Prostate gland (tissue), 2 donors: Measurements from ENCODE around the gene PDHX. TPM values are rescaled to one million over a fixed set of nuclear protein-coding genes. Genes with fewer than 3 reads are reported as not detected.

Experiments
- DNase-seq: peaks from one replicate; pipeline ENCODE4 v3.0.0-alpha.2; 2019; ENCODE audit warnings: low spot score
- H3K27ac ChIP-seq, 2 donors: fragments of 200-600 bp; sonication (generic); 2 replicates each; pipeline ENCODE4 v1.5.1; 2017 to 2019
- H3K27me3 ChIP-seq: fragments of 200-600 bp; sonication (generic); replicated peaks from 2 replicates; pipeline ENCODE4 v1.5.1; 2019; ENCODE audit not compliant: insufficient read depth
- H3K36me3 ChIP-seq, 2 donors: fragments of 200-600 bp; sonication (generic); 1 replicate in 1 of 2; 2 replicates in 1 of 2; pipeline versions ENCODE4 v1.5.1 to v1.8.1; 2017 to 2019
- H3K4me1 ChIP-seq: fragments of 200-600 bp; sonication (generic); replicated peaks from 2 replicates; pipeline ENCODE4 v1.5.1; 2019
- H3K4me3 ChIP-seq, 2 donors: fragments of 200-600 bp; sonication (generic); 2 replicates each; pipeline ENCODE4 v1.5.1; 2017 to 2019
- H3K9me3 ChIP-seq: fragments of 200-600 bp; sonication (generic); 2 replicates; pipeline ENCODE4 v1.5.1; 2017
- POLR2A ChIP-seq: fragments of 450-650 bp; IDR thresholded peaks from one replicate; pipeline ENCODE4 v1.6.1; 2016; ENCODE audit warnings: antibody characterized with exemption, mild to moderate bottlenecking
- POLR2AphosphoS5 ChIP-seq: sonication (generic); formaldehyde crosslinking; IDR thresholded peaks from one replicate; pipeline ENCODE4 v1.6.1; 2017; ENCODE audit warnings: antibody characterized with exemption
- WGBS: methylation state at CpG from one replicate; pipeline ENCODE4 v1.1.5; 2018; 5-methylcytosine and 5-hydroxymethylcytosine counted together
- intact Hi-C: fragments of 100-400 bp; cut with DNase I; formaldehyde crosslinking; loops from one replicate; pipeline ENCODE4 v1.14.2; 2022
- total RNA-seq, 2 donors: library from RNA; depleted of rRNA; stranded (reverse); fragments of >200 nt; gene quantifications; one replicate each; pipeline ENCODE4 v1.1.0, GENCODE V29; 2016
- TF ChIP-seq, protein P1 (sequence below), 4 experiments: fragments of 200-600 bp in 2 of 4; fragments of 450-650 bp in 2 of 4; sonication (generic) in 2 of 4; IDR thresholded peaks; 1 replicate in 3 of 4; 2 replicates in 1 of 4; pipeline ENCODE4 v1.5.1; 2016 to 2019; ENCODE audit warnings: antibody characterized with exemption in 4 of 4, mild to moderate bottlenecking in 2 of 4, moderate library complexity in 2 of 4

Gene PDHX
- total RNA-seq, 2 donors from 2014 or later: 29.1 to 45.2 TPM

DNA sequence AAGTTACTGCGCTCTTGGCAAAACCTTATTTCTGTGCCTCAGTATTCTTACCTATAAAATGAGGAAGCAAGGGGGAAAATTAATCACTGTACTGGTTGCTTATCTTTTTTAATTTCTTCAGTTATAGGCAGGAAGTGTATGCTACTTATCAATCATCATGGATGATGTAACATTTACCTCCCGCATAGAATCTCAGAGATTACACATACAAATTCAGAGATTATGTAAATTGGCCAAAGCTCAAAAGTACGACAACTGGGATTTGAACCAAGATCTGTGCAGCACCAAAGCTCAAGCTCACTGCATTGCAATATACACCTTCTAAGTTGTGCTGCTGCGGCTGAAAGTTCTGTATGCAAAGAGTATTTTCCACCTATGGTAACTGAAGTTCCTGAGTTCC lies 83.0 kb downstream of the PDHX start:
- no peaks in the 10 kb centered on the region for H3K4me1 ChIP-seq
- no peak for DNase-seq
- intact Hi-C loops: loop anchor here (5.0 kb wide), 1 partner anchor 393 kb away; no protein-coding TSS in a partner anchor
- H3K27ac ChIP-seq: no peak overlapping the region
- H3K36me3 ChIP-seq: no peaks in the 10 kb centered on the region
- no peak for TF ChIP-seq POLR2A
- TF ChIP-seq POLR2AphosphoS5: no peak
- TF ChIP-seq, protein P1, sequence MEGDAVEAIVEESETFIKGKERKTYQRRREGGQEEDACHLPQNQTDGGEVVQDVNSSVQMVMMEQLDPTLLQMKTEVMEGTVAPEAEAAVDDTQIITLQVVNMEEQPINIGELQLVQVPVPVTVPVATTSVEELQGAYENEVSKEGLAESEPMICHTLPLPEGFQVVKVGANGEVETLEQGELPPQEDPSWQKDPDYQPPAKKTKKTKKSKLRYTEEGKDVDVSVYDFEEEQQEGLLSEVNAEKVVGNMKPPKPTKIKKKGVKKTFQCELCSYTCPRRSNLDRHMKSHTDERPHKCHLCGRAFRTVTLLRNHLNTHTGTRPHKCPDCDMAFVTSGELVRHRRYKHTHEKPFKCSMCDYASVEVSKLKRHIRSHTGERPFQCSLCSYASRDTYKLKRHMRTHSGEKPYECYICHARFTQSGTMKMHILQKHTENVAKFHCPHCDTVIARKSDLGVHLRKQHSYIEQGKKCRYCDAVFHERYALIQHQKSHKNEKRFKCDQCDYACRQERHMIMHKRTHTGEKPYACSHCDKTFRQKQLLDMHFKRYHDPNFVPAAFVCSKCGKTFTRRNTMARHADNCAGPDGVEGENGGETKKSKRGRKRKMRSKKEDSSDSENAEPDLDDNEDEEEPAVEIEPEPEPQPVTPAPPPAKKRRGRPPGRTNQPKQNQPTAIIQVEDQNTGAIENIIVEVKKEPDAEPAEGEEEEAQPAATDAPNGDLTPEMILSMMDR (IDR thresholded peaks at IDR 0.05): no peak
- no peaks in the 10 kb centered on the region for H3K27me3 ChIP-seq
- H3K9me3 ChIP-seq: no peaks in the 10 kb centered on the region
- no peak overlapping the region for H3K4me3 ChIP-seq
- 86% methylated on average over 4 of the region's 4 CpGs for whole genome bisulfite sequencing

DNA sequence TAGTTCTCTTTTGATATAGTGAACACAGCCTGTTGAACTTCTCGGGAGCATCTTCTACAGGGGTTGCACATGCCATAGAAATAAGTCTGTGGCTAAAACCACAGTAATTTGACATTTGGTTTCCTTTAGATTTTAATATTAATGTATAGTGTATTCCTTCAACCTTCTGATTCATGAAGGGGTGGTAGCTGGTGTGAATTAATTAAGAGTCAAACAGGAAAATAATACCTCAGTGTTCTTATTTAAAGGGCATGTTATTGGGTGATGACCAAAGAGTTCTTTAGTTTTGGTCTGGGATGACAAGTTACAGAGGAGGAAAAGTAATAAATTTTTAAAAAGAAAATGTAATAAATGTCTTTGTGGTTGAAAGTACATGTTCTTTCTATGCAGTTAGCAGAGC lies 86.8 kb downstream of the PDHX start:
- TF ChIP-seq POLR2A (no peak), POLR2AphosphoS5 (no peak)
- TF ChIP-seq, protein P1 (IDR thresholded peaks at IDR 0.05): no peak
- no peak overlapping the region for H3K27ac ChIP-seq
- peaks cover 11% of the 10 kb centered on the region for H3K4me1 ChIP-seq
- no peak for DNase-seq
- intact Hi-C loops: loop anchor here (10.0 kb wide), 1 partner anchor 302 kb away; no protein-coding TSS in a partner anchor
- H3K36me3 ChIP-seq: no peaks in the 10 kb centered on the region
- H3K9me3 ChIP-seq: no peaks in the 10 kb centered on the region
- no peaks in the 10 kb centered on the region for H3K27me3 ChIP-seq
- 0% methylated on average over 1 of the region's 1 CpG for WGBS
- no peak overlapping the region for H3K4me3 ChIP-seq

DNA sequence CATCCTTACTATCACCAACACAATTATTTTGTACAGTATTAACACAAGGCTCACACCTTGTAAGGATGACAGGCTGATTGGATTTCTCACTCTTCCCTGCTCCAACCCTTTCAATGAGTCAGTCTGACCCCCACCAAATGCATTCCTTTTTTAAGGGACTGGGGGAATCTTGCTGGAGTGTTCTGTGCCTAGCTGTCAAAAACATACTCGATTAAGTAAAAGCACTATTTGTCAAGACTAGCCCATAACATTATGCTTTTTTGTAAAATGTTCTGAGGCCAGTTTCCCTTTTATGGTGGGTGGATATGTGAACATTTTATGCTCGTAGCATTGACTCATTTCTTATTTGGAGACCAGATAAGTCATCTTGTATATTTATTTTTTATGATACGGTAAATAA lies 87.2 kb downstream of the PDHX start:
- Histone ChIP-seq H3K4me1 (peaks cover 11% of the 10 kb centered on the region), H3K27ac (no peak overlapping the region), H3K27me3 (no peaks in the 10 kb centered on the region), H3K9me3 (no peaks in the 10 kb centered on the region), H3K36me3 (no peaks in the 10 kb centered on the region), H3K4me3 (no peak overlapping the region)
- TF ChIP-seq POLR2A (no peak), POLR2AphosphoS5 (no peak)
- TF ChIP-seq, protein P1 (IDR thresholded peaks at IDR 0.05): no peak
- 26% methylated on average over 3 of the region's 3 CpGs for WGBS
- intact Hi-C loops: loop anchor here (10.0 kb wide), 1 partner anchor 301 kb away; no protein-coding TSS in a partner anchor
- no peak for DNase-seq

DNA sequence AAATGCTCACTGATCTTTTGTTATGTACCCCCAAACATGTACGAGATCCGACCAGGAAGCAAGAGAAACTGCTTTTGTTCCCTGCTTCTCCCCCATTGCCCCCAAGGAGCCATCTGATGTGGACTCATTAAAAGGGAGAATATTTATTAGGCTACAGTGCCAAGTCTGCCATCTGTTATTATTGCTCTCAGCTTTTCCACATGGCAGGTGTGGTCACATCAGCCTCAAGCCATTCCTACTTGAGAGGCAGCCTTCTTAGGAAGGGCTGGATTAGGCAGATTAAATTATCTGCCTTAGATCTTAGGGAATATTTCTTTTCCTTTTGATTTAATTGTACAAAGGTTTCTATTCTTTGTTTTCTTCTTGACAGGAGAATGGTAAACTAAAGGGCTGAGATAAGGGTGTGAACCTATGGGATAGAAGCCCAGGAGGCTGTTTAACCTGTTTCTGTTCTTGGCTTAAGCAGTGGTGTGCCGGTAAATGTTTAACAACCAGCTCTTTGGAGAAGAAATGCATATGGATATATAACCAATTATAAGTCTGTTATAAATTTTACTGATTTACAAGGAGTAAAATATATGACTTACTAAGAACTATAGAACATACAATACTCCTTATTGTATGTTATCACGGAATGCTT lies 88.8 kb downstream of the PDHX start:
- Histone ChIP-seq H3K36me3 (no peaks in the 10 kb centered on the region), H3K4me3 (no peak overlapping the region), H3K27me3 (no peaks in the 10 kb centered on the region), H3K9me3 (no peaks in the 10 kb centered on the region), H3K27ac (peak overlapping the region; percentile 64 to 76), H3K4me1 (peaks cover 11% of the 10 kb centered on the region)
- intact Hi-C loops: loop anchor here (10.0 kb wide), 1 partner anchor 300 kb away; no protein-coding TSS in a partner anchor
- TF ChIP-seq, protein P1 (IDR thresholded peaks at IDR 0.05): no peak
- no peak for TF ChIP-seq POLR2A
- TF ChIP-seq POLR2AphosphoS5: peak; percentile 86
- peak; percentile 77 for DNase-seq
- WGBS: 40% methylated on average over 4 of the region's 4 CpGs
